IMR-90 (cell line): ENCODE results near the gene EMD. TPM values are rescaled to one million over a fixed set of nuclear protein-coding genes. Genes with fewer than 3 reads are reported as not detected.

Experiments used
- ATAC-seq: fragments of 200-7000 bp; cut with Tn5 transposase; 2 replicates; pipeline ENCODE4 v1.9.1; 2020; ENCODE audit warnings: low read depth, mild to moderate bottlenecking, moderate library complexity
- BruUV-seq: library from RNA; stranded (reverse); fragments of 400-500 nt; replicated peaks from 2 replicates; lab custom pipeline; 2021; lab: Mats Ljungman, UMichigan
- CTCF ChIA-PET: fragments of 300-600 bp; formaldehyde crosslinking; extraction: SDS; loops from one replicate; lab custom pipeline; 2021; ENCODE audit warnings: antibody characterized with exemption; lab: Yijun Ruan, JAX
- POLR2A ChIA-PET: fragments of 300-600 bp; sonication (Branson Sonifier 250); formaldehyde crosslinking; loops from one replicate; lab custom pipeline; 2022; ENCODE audit warnings: antibody characterized with exemption; ENCODE audit not compliant: unreplicated experiment; lab: Charles Lee
- DNase-seq: peaks from one replicate; pipeline ENCODE4 v3.0.0; 2013
- H2AFZ ChIP-seq: replicated peaks from 2 replicates; pipeline ENCODE3; 2013; ENCODE audit warnings: low read length, mild to moderate bottlenecking; ENCODE audit not compliant: poor library complexity
- H2AK5ac ChIP-seq: 2 replicates; pipeline ENCODE4 v1.6.1; 2013; ENCODE audit warnings: low read depth, low read length, inconsistent platforms
- H2AK9ac ChIP-seq: replicated peaks from 2 replicates; pipeline ENCODE3; 2013; ENCODE audit warnings: mild to moderate bottlenecking, low read depth, low read length, moderate library complexity; ENCODE audit not compliant: poor library complexity
- H2BK120ac ChIP-seq: 2 replicates; pipeline ENCODE4 v1.6.1; 2013; ENCODE audit warnings: low read depth, low read length, inconsistent platforms
- H2BK15ac ChIP-seq: 3 replicates; pipeline ENCODE4 v1.6.1; 2013; ENCODE audit warnings: low read depth, low read length, inconsistent platforms
- H2BK20ac ChIP-seq: 2 replicates; pipeline ENCODE4 v1.6.1; 2013; ENCODE audit warnings: low read depth, mild to moderate bottlenecking, inconsistent platforms, low read length, moderate library complexity
- H2BK5ac ChIP-seq: 2 replicates; pipeline ENCODE4 v1.6.1; 2013; ENCODE audit warnings: mild to moderate bottlenecking, low read depth, low read length, inconsistent platforms; ENCODE audit not compliant: poor library complexity, severe bottlenecking
- H3K14ac ChIP-seq: replicated peaks from 2 replicates; pipeline ENCODE4 v1.6.1; 2013; ENCODE audit warnings: low read depth, low read length, inconsistent platforms
- H3K18ac ChIP-seq: 2 replicates; pipeline ENCODE4 v1.6.1; 2013; ENCODE audit warnings: low read depth, low read length, control low read depth
- H3K23ac ChIP-seq: 2 replicates; pipeline ENCODE4 v1.6.1; 2013; ENCODE audit warnings: low read depth, low read length, inconsistent platforms
- H3K27ac ChIP-seq: 2 replicates; pipeline ENCODE4 v1.5.1; 2013; ENCODE audit warnings: mild to moderate bottlenecking, control low read depth, low read length; ENCODE audit not compliant: insufficient read depth
- H3K27me3 ChIP-seq: 2 replicates; pipeline ENCODE4 v1.6.1; 2013; ENCODE audit warnings: low read length; ENCODE audit not compliant: control insufficient read depth, insufficient read depth
- H3K36me3 ChIP-seq: 2 replicates; pipeline ENCODE4 v1.6.1; 2013; ENCODE audit warnings: low read length, mixed read lengths; ENCODE audit not compliant: control insufficient read depth, insufficient read depth
- H3K4ac ChIP-seq: 2 replicates; pipeline ENCODE4 v1.6.1; 2013; ENCODE audit warnings: low read depth, low read length, inconsistent platforms
- H3K4me1 ChIP-seq: 2 replicates; pipeline ENCODE4 v1.6.1; 2013; ENCODE audit warnings: low read length, mixed read lengths; ENCODE audit not compliant: control insufficient read depth, insufficient read depth
- H3K4me2 ChIP-seq: 2 replicates; pipeline ENCODE4 v1.6.1; 2013; ENCODE audit warnings: low read depth, mild to moderate bottlenecking, control low read depth, low read length, moderate library complexity
- H3K4me3 ChIP-seq: 2 replicates; pipeline ENCODE4 v1.5.1; 2013; ENCODE audit warnings: low read depth, mild to moderate bottlenecking, control low read depth, low read length, moderate library complexity; ENCODE audit not compliant: insufficient read depth
- H3K56ac ChIP-seq: 2 replicates; pipeline ENCODE4 v1.6.1; 2013; ENCODE audit warnings: low read length, inconsistent platforms; ENCODE audit not compliant: insufficient read depth; ENCODE audit errors: extremely low read depth
- H3K79me1 ChIP-seq, 2 experiments: 2 replicates each; pipeline ENCODE4 v1.6.1; 2013; ENCODE audit warnings: low read length in 2 of 2, inconsistent platforms in 1 of 2, low read depth in 1 of 2
- H3K9ac ChIP-seq: 2 replicates; pipeline ENCODE4 v1.6.1; 2013; ENCODE audit warnings: low read depth, low read length, control low read depth
- H3K9me1 ChIP-seq: 2 replicates; pipeline ENCODE4 v1.6.1; 2013; ENCODE audit warnings: low read length, inconsistent platforms; ENCODE audit not compliant: insufficient read depth
- H3K9me3 ChIP-seq: 2 replicates; pipeline ENCODE4 v1.6.1; 2013; ENCODE audit warnings: low read length; ENCODE audit not compliant: control insufficient read depth, insufficient read depth
- H4K20me1 ChIP-seq: 2 replicates; pipeline ENCODE4 v1.6.1; 2013; ENCODE audit warnings: low read length, inconsistent platforms; ENCODE audit not compliant: insufficient read depth
- H4K5ac ChIP-seq: 2 replicates; pipeline ENCODE4 v1.6.1; 2013; ENCODE audit warnings: mild to moderate bottlenecking, low read depth, low read length, control low read depth
- H4K8ac ChIP-seq, 2 experiments: 2 replicates each; pipeline ENCODE4 v1.6.1; 2013; ENCODE audit warnings: low read depth in 2 of 2, low read length in 2 of 2, control low read depth in 1 of 2, inconsistent platforms in 1 of 2
- H4K91ac ChIP-seq: 2 replicates; pipeline ENCODE4 v1.6.1; 2013; ENCODE audit warnings: low read depth, low read length, inconsistent platforms; ENCODE audit not compliant: insufficient read depth
- POLR2A ChIP-seq: IDR thresholded peaks from 2 replicates; pipeline ENCODE4 v1.6.1; 2012; ENCODE audit warnings: mild to moderate bottlenecking, low read depth, low read length
- WGBS, 2 experiments: methylation state at CpG; one replicate each; pipeline versions ENCODE4 v1.1.5 to v1.1.7; 2013; ENCODE audit warnings: missing lambda C conversion rate in 2 of 2; ENCODE audit not compliant: insufficient read length in 1 of 2; ENCODE audit errors: extremely low coverage in 2 of 2; 5-methylcytosine and 5-hydroxymethylcytosine counted together
- dilution Hi-C: fragments of 300-500 bp; cut with HindIII; formaldehyde crosslinking; loops from one replicate; pipeline ENCODE4 v1.14.3; 2018; ENCODE audit warnings: low sequenced_read_pairs; ENCODE audit not compliant: unreplicated experiment
- in situ Hi-C: fragments of 300-500 bp; cut with MboI; formaldehyde crosslinking; loops from 3 replicates; pipeline ENCODE4 v1.14.3; 2019; ENCODE audit warnings: low sequenced_read_pairs, inconsistent platforms, mixed read lengths
- intact Hi-C: fragments of 100-400 bp; cut with micrococcal nuclease; formaldehyde crosslinking; loops from 2 replicates; pipeline ENCODE4 v1.10.0; 2022
- polyA plus RNA-seq, 3 experiments: library from polyadenylated mRNA; depleted of rRNA; stranded (reverse); fragments of >200 nt; gene quantifications; 2 replicates each; pipeline ENCODE4 v1.2.3, GENCODE V29; 2012; ENCODE audit warnings: low replicate concordance in 1 of 3
- total RNA-seq: library from RNA; depleted of rRNA; stranded (reverse); fragments of >200 nt; gene quantifications from 2 replicates; pipeline ENCODE4 v1.2.3, GENCODE V29; 2012

The EMD gene
- total and polyA plus RNA-seq, 2 of the 4 experiments (the other 2 are of a cell fraction) = 9.9 to 80.6 TPM

- Histone ChIP-seq H3K9me3 (no peaks in the 10 kb centered on the region), H3K56ac (no peak overlapping the region), H2BK120ac (no peak overlapping the region), H2BK15ac (no peak overlapping the region), H3K79me1 (peaks cover 0 to 30% of the 10 kb centered on the region in 2 experiments; a peak in 3 of 4 replicates), H4K8ac (peak overlapping the region; percentile 58 to 66; a peak in 2 of 4 replicates), H2AK5ac (peak overlapping the region; percentile 49), H2AFZ (no peak overlapping the region), H2BK5ac (peak overlapping the region; percentile 79), H3K4me1 (peaks cover 10% of the 10 kb centered on the region; the same call in 1 of the 2 replicates), H4K20me1 (peaks cover 17% of the 10 kb centered on the region), H2BK20ac (no peak overlapping the region), H3K4me2 (peak overlapping the region; percentile 89), H3K14ac (peak overlapping the region; percentile 79), H3K9ac (peak overlapping the region; percentile 94), H3K27me3 (no peaks in the 10 kb centered on the region), H4K5ac (no peak overlapping the region), H3K4me3 (peak overlapping the region; percentile 96), H2AK9ac (peak overlapping the region; percentile 97), H3K36me3 (peaks cover 11% of the 10 kb centered on the region; the same call in 1 of the 2 replicates), H3K23ac (peak overlapping the region; percentile 91), H3K9me1 (0 out of 2 replicates have a peak, but pooled peaks cover 5% of the 10 kb centered on the region), H4K91ac (peak overlapping the region; percentile 35), H3K27ac (peak overlapping the region; percentile 93), H3K4ac (peak overlapping the region; percentile 86; the same call in 1 of the 2 replicates), H3K18ac (no peak overlapping the region; the same call in 1 of the 2 replicates)
- TF ChIP-seq POLR2A = no peak
- no peak for ATAC-seq
- ChIA-PET CTCF (no interaction called here), POLR2A (no interaction called here)
- no TSS peak for BruUV-seq
- peak; percentile 32 for DNase-seq
- dilution Hi-C loops (no loop called here), intact Hi-C loops (no loop called here), in situ Hi-C loops (no loop called here)
- WGBS, 2 experiments = 36% methylated on average over 3 of the region's 13 CpGs; no CpG with 5 or more reads in 1 of the 2 experiments
Observed at GRCh38 chrX:154380153-154380552, 1.1 kb downstream of the EMD start.
